ENCODE data around the gene RNF44.

The RNF44 gene

GRCh38 chr5:176530393-176530982 lies 6.7 kb downstream of the RNF44 start:
- Histone ChIP-seq H3K9me3 (replicated peaks; ENCODE audit: insufficient read depth, low read length) (no peaks in the 10 kb centered on the region), H3F3A (ENCODE audit: insufficient read depth, low read length) (no peaks in the 10 kb centered on the region), H4K20me1 (ENCODE audit: insufficient read depth, low read length) (no peaks in the 10 kb centered on the region), H2AFZ (ENCODE audit: low read length) (no peak overlapping the region), H3K36me3 (replicated peaks; ENCODE audit: insufficient read depth, low read length) (no peaks in the 10 kb centered on the region), H3K4me1 (ENCODE audit: low read length) (peaks cover 4% of the 10 kb centered on the region; the same call in 1 of the 2 replicates), H3K9me2 (replicated peaks; ENCODE audit: insufficient read depth, low read length) (no peaks in the 10 kb centered on the region), H3K27me3 (replicated peaks; ENCODE audit: insufficient read depth, low read length) (no peaks in the 10 kb centered on the region), H3K9ac (ENCODE audit: low read length) (no peak overlapping the region), H3K27ac (ENCODE audit: low read length) (no peak overlapping the region), H3K4me2 (ENCODE audit: low read depth, low read length) (no peak overlapping the region), H3K79me2 (ENCODE audit: low read length) (peaks cover 29% of the 10 kb centered on the region), H3K4me3 (ENCODE audit: low read length) (no peak overlapping the region)
- TF ChIP-seq EZH2phosphoT487 (IDR thresholded peaks at IDR 0.05; ENCODE audit: low read length) (no peak), CTCF (IDR thresholded peaks at IDR 0.05; ENCODE audit: low read length) (no peak), EZH2 (optimal IDR thresholded peaks at IDR 0.05; ENCODE audit: low read depth, low read length) (no peak)
- DNase-seq = no peak

GRCh38 chr5:176529741-176530141 lies 7.5 kb downstream of the RNF44 start:
- Histone ChIP-seq H3K9me2 (replicated peaks; ENCODE audit: insufficient read depth, low read length) (no peaks in the 10 kb centered on the region), H4K20me1 (ENCODE audit: insufficient read depth, low read length) (no peaks in the 10 kb centered on the region), H2AFZ (ENCODE audit: low read length) (no peak overlapping the region), H3K79me2 (ENCODE audit: low read length) (peaks cover 21% of the 10 kb centered on the region), H3K27ac (ENCODE audit: low read length) (no peak overlapping the region), H3F3A (ENCODE audit: insufficient read depth, low read length) (no peaks in the 10 kb centered on the region), H3K4me2 (ENCODE audit: low read depth, low read length) (no peak overlapping the region), H3K9ac (ENCODE audit: low read length) (no peak overlapping the region), H3K36me3 (replicated peaks; ENCODE audit: insufficient read depth, low read length) (no peaks in the 10 kb centered on the region), H3K27me3 (replicated peaks; ENCODE audit: insufficient read depth, low read length) (no peaks in the 10 kb centered on the region), H3K4me1 (ENCODE audit: low read length) (no peaks in the 10 kb centered on the region), H3K4me3 (ENCODE audit: low read length) (no peak overlapping the region), H3K9me3 (replicated peaks; ENCODE audit: insufficient read depth, low read length) (no peaks in the 10 kb centered on the region)
- DNase-seq = no peak
- TF ChIP-seq CTCF (IDR thresholded peaks at IDR 0.05; ENCODE audit: low read length) (no peak), EZH2 (optimal IDR thresholded peaks at IDR 0.05; ENCODE audit: low read depth, low read length) (no peak), EZH2phosphoT487 (IDR thresholded peaks at IDR 0.05; ENCODE audit: low read length) (no peak)

- H3K9ac ChIP-seq (ENCODE audit: low read length) = no peak overlapping the region
- DNase-seq = no peak
- H3K4me1 ChIP-seq (ENCODE audit: low read length) = no peaks in the 10 kb centered on the region
- H4K20me1 ChIP-seq (ENCODE audit: insufficient read depth, low read length) = no peaks in the 10 kb centered on the region
- no peak overlapping the region for H3K4me3 ChIP-seq (ENCODE audit: low read length)
- H3K4me2 ChIP-seq (ENCODE audit: low read depth, low read length) = no peak overlapping the region
- H3F3A ChIP-seq (ENCODE audit: insufficient read depth, low read length) = no peaks in the 10 kb centered on the region
- no peak overlapping the region for H2AFZ ChIP-seq (ENCODE audit: low read length)
- H3K9me2 ChIP-seq (replicated peaks; ENCODE audit: insufficient read depth, low read length) = no peaks in the 10 kb centered on the region
- H3K79me2 ChIP-seq (ENCODE audit: low read length) = peaks cover 16% of the 10 kb centered on the region
- no peaks in the 10 kb centered on the region for H3K36me3 ChIP-seq (replicated peaks; ENCODE audit: insufficient read depth, low read length)
- H3K27me3 ChIP-seq (replicated peaks; ENCODE audit: insufficient read depth, low read length) = no peaks in the 10 kb centered on the region
- TF ChIP-seq CTCF (IDR thresholded peaks at IDR 0.05; ENCODE audit: low read length) (no peak), EZH2phosphoT487 (IDR thresholded peaks at IDR 0.05; ENCODE audit: low read length) (no peak), EZH2 (optimal IDR thresholded peaks at IDR 0.05; ENCODE audit: low read depth, low read length) (no peak)
- H3K27ac ChIP-seq (ENCODE audit: low read length) = no peak overlapping the region
- no peaks in the 10 kb centered on the region for H3K9me3 ChIP-seq (replicated peaks; ENCODE audit: insufficient read depth, low read length)
Observed at GRCh38 chr5:176529116-176529740, 8.0 kb downstream of the RNF44 start.

Measured in MM.1S (cell line).